ENCODE data around the gene SCUBE3.

- TF ChIP-seq, protein P1, sequence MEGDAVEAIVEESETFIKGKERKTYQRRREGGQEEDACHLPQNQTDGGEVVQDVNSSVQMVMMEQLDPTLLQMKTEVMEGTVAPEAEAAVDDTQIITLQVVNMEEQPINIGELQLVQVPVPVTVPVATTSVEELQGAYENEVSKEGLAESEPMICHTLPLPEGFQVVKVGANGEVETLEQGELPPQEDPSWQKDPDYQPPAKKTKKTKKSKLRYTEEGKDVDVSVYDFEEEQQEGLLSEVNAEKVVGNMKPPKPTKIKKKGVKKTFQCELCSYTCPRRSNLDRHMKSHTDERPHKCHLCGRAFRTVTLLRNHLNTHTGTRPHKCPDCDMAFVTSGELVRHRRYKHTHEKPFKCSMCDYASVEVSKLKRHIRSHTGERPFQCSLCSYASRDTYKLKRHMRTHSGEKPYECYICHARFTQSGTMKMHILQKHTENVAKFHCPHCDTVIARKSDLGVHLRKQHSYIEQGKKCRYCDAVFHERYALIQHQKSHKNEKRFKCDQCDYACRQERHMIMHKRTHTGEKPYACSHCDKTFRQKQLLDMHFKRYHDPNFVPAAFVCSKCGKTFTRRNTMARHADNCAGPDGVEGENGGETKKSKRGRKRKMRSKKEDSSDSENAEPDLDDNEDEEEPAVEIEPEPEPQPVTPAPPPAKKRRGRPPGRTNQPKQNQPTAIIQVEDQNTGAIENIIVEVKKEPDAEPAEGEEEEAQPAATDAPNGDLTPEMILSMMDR (IDR thresholded peaks at IDR 0.05): no peak
- no peak for TF ChIP-seq POLR2A (IDR thresholded peaks at IDR 0.05)
Measured at GRCh38 chr6:35220711-35221110, 7.0 kb downstream of the SCUBE3 start.
